Progenitor cell of endocrine pancreas (in vitro differentiated cells): ENCODE results near the gene VSIR. TPM values are rescaled to one million over a fixed set of nuclear protein-coding genes. Genes with fewer than 3 reads are reported as not detected.

ENCODE experiments used
- DNase-seq: peaks from one replicate; pipeline ENCODE4 v3.0.0; 2021; ENCODE audit warnings: low spot score; ENCODE audit not compliant: unreplicated experiment
- H3K27ac Mint-ChIP-seq: 2 replicates; pipeline ENCODE4 v1.8.0; 2021; ENCODE audit warnings: mild to moderate bottlenecking, moderate library complexity, mixed read lengths
- H3K27me3 Mint-ChIP-seq: 2 replicates; pipeline ENCODE4 v1.8.0; 2021; ENCODE audit warnings: mixed read lengths
- H3K36me3 Mint-ChIP-seq: 2 replicates; pipeline ENCODE4 v1.8.0; 2022; ENCODE audit warnings: mixed read lengths; ENCODE audit not compliant: insufficient read depth
- H3K4me1 Mint-ChIP-seq: 2 replicates; pipeline ENCODE4 v1.8.0; 2021; ENCODE audit warnings: low read depth, mixed read lengths
- H3K4me3 Mint-ChIP-seq: 2 replicates; pipeline ENCODE4 v1.8.0; 2021; ENCODE audit warnings: low read depth, mild to moderate bottlenecking, moderate library complexity, mixed read lengths
- H3K9me3 Mint-ChIP-seq: 2 replicates; pipeline ENCODE4 v1.8.0; 2021; ENCODE audit warnings: low read depth, mixed read lengths
- CTCF ChIP-seq: fragments of 200-600 bp; sonication (generic); IDR thresholded peaks from one replicate; pipeline ENCODE4 v1.5.0; 2021; ENCODE audit warnings: antibody characterized with exemption, mild to moderate bottlenecking; ENCODE audit not compliant: unreplicated experiment
- total RNA-seq: library from RNA; stranded (reverse); gene quantifications from 2 replicates; pipeline ENCODE4 v1.2.1, GENCODE V29; 2021

Gene VSIR
- total RNA-seq, 1 donor from 2014 or later = 2.6 TPM

DNA sequence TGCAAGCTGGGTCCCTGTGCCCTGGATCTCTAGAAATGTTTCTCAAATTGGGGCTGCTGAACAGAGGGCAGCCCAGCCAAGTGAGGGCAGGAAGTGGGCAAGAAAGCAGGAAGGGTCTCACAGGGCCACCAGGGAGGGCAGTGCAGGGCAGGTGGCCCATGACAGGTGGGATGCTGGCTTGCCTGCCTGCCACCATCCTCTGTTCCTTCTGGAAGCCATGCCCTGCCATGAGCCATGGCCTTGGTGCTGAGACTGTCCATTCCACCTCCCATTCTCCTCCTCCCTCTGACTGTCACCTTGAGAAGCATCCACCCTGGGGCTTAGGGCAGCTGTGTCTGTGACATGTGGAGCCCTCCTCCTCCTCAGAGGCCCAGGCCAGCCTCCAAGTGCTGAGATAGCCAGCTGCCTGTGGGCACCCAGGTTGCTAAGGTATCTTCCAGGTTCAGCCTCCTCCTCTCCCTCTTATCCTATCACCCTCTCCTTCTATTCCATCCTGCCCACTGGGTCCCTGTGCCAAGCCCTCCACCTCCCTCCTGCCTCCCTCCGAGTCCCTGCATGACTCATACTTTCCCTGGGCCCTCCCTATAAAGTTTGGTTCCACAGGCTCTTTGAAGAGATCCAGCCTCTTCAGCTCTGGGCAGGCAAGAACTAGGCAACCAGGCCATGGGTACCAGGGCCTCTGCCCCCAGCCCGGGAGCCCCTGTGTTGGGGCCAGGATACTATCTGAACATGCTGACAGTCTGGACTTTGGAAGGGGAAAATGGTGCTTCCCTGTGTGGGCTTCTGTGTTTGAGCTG, 1.3 kb downstream of the VSIR start:
- Mint-ChIP-seq H3K4me3 (no peak overlapping the region), H3K4me1 (peaks cover 14% of the 10 kb centered on the region), H3K36me3 (no peaks in the 10 kb centered on the region), H3K27ac (no peak overlapping the region), H3K9me3 (no peaks in the 10 kb centered on the region), H3K27me3 (peaks cover 30% of the 10 kb centered on the region)
- DNase-seq = no peak
- no peak for TF ChIP-seq CTCF

GRCh38 chr10:71771204-71771603, 2.1 kb downstream of the VSIR start:
- Mint-ChIP-seq H3K4me3 (no peak overlapping the region), H3K4me1 (peaks cover 19% of the 10 kb centered on the region), H3K9me3 (no peaks in the 10 kb centered on the region), H3K27me3 (peaks cover 28% of the 10 kb centered on the region), H3K36me3 (no peaks in the 10 kb centered on the region), H3K27ac (no peak overlapping the region)
- TF ChIP-seq CTCF = no peak
- DNase-seq = no peak

DNA sequence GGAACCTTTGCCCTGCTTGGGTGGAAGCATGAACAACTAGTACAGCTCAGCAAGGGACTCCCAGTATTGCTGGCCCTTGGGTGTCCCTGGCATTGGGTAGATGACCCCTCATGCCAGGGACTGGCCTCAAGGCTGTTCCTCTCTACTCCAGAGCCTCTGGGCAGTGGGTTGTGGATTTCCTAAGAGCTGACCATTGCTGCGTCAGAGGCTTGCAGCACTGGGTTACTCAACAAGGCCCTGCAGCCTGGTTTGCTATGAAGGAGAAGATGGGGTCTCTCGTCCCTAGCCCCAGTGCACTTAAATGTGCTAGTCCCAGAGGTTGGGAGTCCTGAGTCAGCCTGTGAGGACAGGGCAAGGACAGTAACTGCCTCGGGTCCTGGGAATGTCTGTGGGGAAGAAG, 2.5 kb downstream of the VSIR start:
- no peak overlapping the region for H3K27ac Mint-ChIP-seq
- DNase-seq = no peak
- H3K27me3 Mint-ChIP-seq = peaks cover 24% of the 10 kb centered on the region
- H3K4me1 Mint-ChIP-seq = peaks cover 21% of the 10 kb centered on the region
- no peak for TF ChIP-seq CTCF
- no peaks in the 10 kb centered on the region for H3K9me3 Mint-ChIP-seq
- no peak overlapping the region for H3K4me3 Mint-ChIP-seq
- H3K36me3 Mint-ChIP-seq = no peaks in the 10 kb centered on the region

- Mint-ChIP-seq H3K4me3 (no peak overlapping the region), H3K9me3 (no peaks in the 10 kb centered on the region), H3K27ac (no peak overlapping the region), H3K27me3 (peaks cover 20% of the 10 kb centered on the region), H3K36me3 (no peaks in the 10 kb centered on the region), H3K4me1 (peaks cover 23% of the 10 kb centered on the region)
- no peak for TF ChIP-seq CTCF
- no peak for DNase-seq
Observed at GRCh38 chr10:71770255-71770654, 3.1 kb downstream of the VSIR start.

DNA sequence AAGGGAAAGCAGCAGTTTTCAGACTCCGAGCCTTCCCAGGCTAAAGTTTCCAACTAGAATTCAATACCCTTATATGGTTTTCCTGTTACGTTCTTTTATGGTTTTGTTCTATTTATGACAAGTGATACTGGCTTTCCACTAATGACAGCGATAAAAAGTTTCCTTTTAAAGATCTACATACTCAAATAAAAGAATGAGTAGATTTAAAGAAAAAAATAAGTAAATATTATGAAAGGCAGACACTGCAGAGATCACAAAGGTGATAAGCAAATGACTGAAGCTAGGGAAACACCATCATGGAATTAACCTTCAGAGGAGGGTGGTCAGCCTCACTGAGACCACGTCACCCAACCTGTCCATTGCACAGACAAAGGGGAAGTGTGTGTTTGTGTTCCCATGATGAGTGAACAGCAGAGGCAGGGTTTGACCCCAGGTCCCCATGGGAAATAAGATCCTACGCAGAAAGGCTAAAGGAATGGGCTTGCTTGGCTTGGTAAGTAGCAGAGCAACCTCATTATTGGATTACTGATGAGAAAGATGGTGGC, 4.0 kb downstream of the VSIR start:
- Mint-ChIP-seq H3K9me3 (no peaks in the 10 kb centered on the region), H3K4me3 (no peak overlapping the region), H3K27ac (no peak overlapping the region), H3K4me1 (peaks cover 22% of the 10 kb centered on the region), H3K36me3 (no peaks in the 10 kb centered on the region), H3K27me3 (peaks cover 16% of the 10 kb centered on the region)
- no peak for DNase-seq
- no peak for TF ChIP-seq CTCF
